HG02981 (cell line): ENCODE data around the gene TUBA3C.
"Not testable (repeated sequence)": the region's sequence is repeated elsewhere in the genome, so short reads cannot be mapped to it uniquely, and the experiment has no call there.

Source experiments
- ATAC-seq: cut with Tn5 transposase; IDR thresholded peaks from one replicate; pipeline ENCODE4 v1.9.1; 2021; ENCODE audit warnings: mild to moderate bottlenecking, moderate library complexity; ENCODE audit not compliant: unreplicated experiment

TUBA3C gene

GRCh38 chr13:19181621-19182485 is at the start of gene TUBA3C:
TUBA3C (minus strand) TSS chr13:19181824; CDS start chr13:19181747, 77 bp downstream.
- no peak for ATAC-seq

- not testable (repeated sequence) for ATAC-seq
Measured at GRCh38 chr13:19207413-19207812, 25.8 kb upstream of the TUBA3C start.

GRCh38 chr13:19192622-19193021 is 11.0 kb upstream of the TUBA3C start:
- not testable (repeated sequence) for ATAC-seq

- not testable (repeated sequence) for ATAC-seq
Measured at GRCh38 chr13:19189911-19190310, 8.3 kb upstream of the TUBA3C start.

- not testable (repeated sequence) for ATAC-seq
Measured at GRCh38 chr13:19189368-19189767, 7.7 kb upstream of the TUBA3C start.

GRCh38 chr13:19185865-19186645 is 4.4 kb upstream of the TUBA3C start:
- no peak for ATAC-seq

GRCh38 chr13:19185086-19185864 is 3.7 kb upstream of the TUBA3C start:
- no peak for ATAC-seq

GRCh38 chr13:19184176-19184575 is 2.6 kb upstream of the TUBA3C start:
- no peak for ATAC-seq

GRCh38 chr13:19183676-19184075 is 2.1 kb upstream of the TUBA3C start:
- no peak for ATAC-seq

GRCh38 chr13:19182536-19182935 is 912 bp upstream of the TUBA3C start:
- no peak for ATAC-seq

- no peak for ATAC-seq
Measured at GRCh38 chr13:19181021-19181620, 503 bp downstream of the TUBA3C start.

- no peak for ATAC-seq
Measured at GRCh38 chr13:19179916-19180315, 1.7 kb downstream of the TUBA3C start.

- no peak for ATAC-seq
Measured at GRCh38 chr13:19178901-19179593, 2.6 kb downstream of the TUBA3C start.

- ATAC-seq, result not testable (repeated sequence)
Measured at GRCh38 chr13:19176981-19177776, 4.4 kb downstream of the TUBA3C start.

- no peak for ATAC-seq
Measured at GRCh38 chr13:19173752-19174151, 7.9 kb downstream of the TUBA3C start.

GRCh38 chr13:19172647-19173030 is 9.0 kb downstream of the TUBA3C start:
- ATAC-seq, result no peak

- no peak for ATAC-seq
Measured at GRCh38 chr13:19172007-19172646, 9.5 kb downstream of the TUBA3C start.

- no peak for ATAC-seq
Measured at GRCh38 chr13:19171563-19171962, 10.1 kb downstream of the TUBA3C start.

GRCh38 chr13:19169991-19170390 is 11.6 kb downstream of the TUBA3C start:
- no peak for ATAC-seq
